RWPE2 (cell line): ENCODE results near the gene SLX4IP.

Experiments
- ATAC-seq: fragments of 200-7000 bp; cut with Tn5 transposase; 3 replicates; pipeline ENCODE4 v1.9.1; 2021; ENCODE audit warnings: low read depth
- DNase-seq: peaks from one replicate; pipeline ENCODE4 v3.0.0-alpha.2; 2020; ENCODE audit warnings: low spot score
- H3K27ac ChIP-seq: fragments of 450-650 bp; 2 replicates; pipeline ENCODE4 v1.5.1; 2017; ENCODE audit warnings: mild to moderate bottlenecking; ENCODE audit not compliant: poor library complexity, severe bottlenecking
- H3K27me3 ChIP-seq: fragments of 250-450 bp; sonication (Bioruptor Pico); 2 replicates; pipeline ENCODE4 v1.5.1; 2021; ENCODE audit warnings: mild to moderate bottlenecking, moderate library complexity; ENCODE audit not compliant: insufficient read depth, poor library complexity, severe bottlenecking
- H3K36me3 ChIP-seq: fragments of 250-450 bp; sonication (Bioruptor Pico); 2 replicates; pipeline ENCODE4 v1.5.1; 2020; ENCODE audit warnings: low read depth, mild to moderate bottlenecking, moderate library complexity
- H3K4me1 ChIP-seq: fragments of 250-450 bp; sonication (Bioruptor Pico); 2 replicates; pipeline ENCODE4 v1.5.1; 2021; ENCODE audit warnings: mild to moderate bottlenecking, moderate library complexity; ENCODE audit not compliant: insufficient read depth, poor library complexity, severe bottlenecking
- H3K4me3 ChIP-seq: fragments of 250-450 bp; sonication (Bioruptor Pico); 2 replicates; pipeline ENCODE4 v1.5.1; 2021; ENCODE audit warnings: mild to moderate bottlenecking, moderate library complexity; ENCODE audit not compliant: severe bottlenecking
- H3K9me3 ChIP-seq: fragments of 250-450 bp; sonication (Bioruptor Pico); 2 replicates; pipeline ENCODE4 v1.5.1; 2021; ENCODE audit warnings: mild to moderate bottlenecking, moderate library complexity; ENCODE audit not compliant: severe bottlenecking
- CTCF ChIP-seq: fragments of 450-650 bp; IDR thresholded peaks from one replicate; pipeline ENCODE4 v1.5.1; 2017; ENCODE audit warnings: mild to moderate bottlenecking, moderate library complexity; ENCODE audit not compliant: poor library complexity, severe bottlenecking

Gene SLX4IP

DNA sequence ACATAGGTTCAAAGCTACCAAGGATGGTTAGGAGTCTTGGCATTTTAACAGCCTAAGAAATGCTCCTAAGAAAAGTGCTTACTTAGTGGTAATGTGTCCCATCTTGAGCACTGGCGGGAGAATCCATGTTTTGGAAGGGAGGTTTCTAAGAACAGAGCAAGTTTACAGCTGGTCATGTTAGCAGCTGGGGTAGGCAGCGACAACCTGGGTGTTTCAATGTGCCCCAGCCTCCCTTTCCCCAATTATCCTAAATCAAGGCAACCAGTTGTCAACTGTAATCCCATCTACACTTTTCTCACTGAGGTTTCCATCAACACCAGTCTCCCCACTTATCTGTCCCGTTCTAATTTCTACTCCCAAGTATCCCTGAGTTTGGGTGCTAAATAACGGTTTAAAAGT, 240.3 kb downstream of the SLX4IP start:
- ATAC-seq (no peak), DNase-seq (no peak)
- Histone ChIP-seq H3K27ac (peak overlapping the region; percentile 92), H3K4me3 (peak overlapping the region; percentile 69), H3K4me1 (peaks cover 23% of the 10 kb centered on the region), H3K9me3 (no peaks in the 10 kb centered on the region), H3K36me3 (peaks cover 23% of the 10 kb centered on the region), H3K27me3 (no peaks in the 10 kb centered on the region)
- TF ChIP-seq CTCF: no peak

DNA sequence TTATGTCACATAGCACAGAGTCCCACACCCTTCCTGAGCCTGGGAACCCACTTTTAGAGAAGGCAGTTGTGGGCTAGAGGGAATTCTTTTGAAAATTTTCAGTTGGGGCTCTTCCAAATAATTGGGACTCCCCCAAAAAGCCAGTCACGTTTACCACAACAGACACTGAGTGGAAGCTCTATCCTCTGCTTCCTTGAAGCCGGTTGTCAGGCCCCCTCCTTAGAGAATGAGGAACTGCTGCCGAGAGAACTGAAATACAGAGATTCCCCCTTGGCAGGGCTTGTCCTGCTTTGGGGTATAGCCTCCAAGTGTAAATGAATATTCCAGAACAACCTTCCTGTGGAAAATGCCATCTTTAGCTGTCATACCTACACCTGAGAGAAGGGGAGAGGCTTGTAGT, 241.4 kb downstream of the SLX4IP start:
- Histone ChIP-seq H3K4me1 (peaks cover 23% of the 10 kb centered on the region), H3K27ac (no peak overlapping the region), H3K36me3 (peaks cover 13% of the 10 kb centered on the region), H3K9me3 (no peaks in the 10 kb centered on the region), H3K27me3 (no peaks in the 10 kb centered on the region), H3K4me3 (no peak overlapping the region)
- TF ChIP-seq CTCF: no peak
- ATAC-seq (no peak), DNase-seq (no peak)
